K562 (cell line): ENCODE measurements around the gene FBXO17. TPM values are rescaled to one million over a fixed set of nuclear protein-coding genes. Genes with fewer than 3 reads are reported as not detected.

Source experiments
- BRF2 ChIP-seq: IDR thresholded peaks from 3 replicates; pipeline ENCODE4 v1.6.1; 2011; ENCODE audit warnings: borderline replicate concordance, mild to moderate bottlenecking; ENCODE audit not compliant: insufficient read length, insufficient read depth
- CCAR2 ChIP-seq: fragments of 200-400 bp; formaldehyde crosslinking; IDR thresholded peaks from 2 replicates; pipeline ENCODE4 v1.6.1; 2017; ENCODE audit warnings: mild to moderate bottlenecking, low read depth, low read length
- CHD4 ChIP-seq: fragments of 200-600 bp; sonication (generic); IDR thresholded peaks from 3 replicates; pipeline ENCODE4 v1.6.1; 2012; ENCODE audit warnings: low read depth, mild to moderate bottlenecking, mixed read lengths, low read length, inconsistent platforms; ENCODE audit not compliant: insufficient read depth, insufficient replicate concordance, poor library complexity, severe bottlenecking
- FOXK2 ChIP-seq, 2 experiments: fragments of 450-650 bp; IDR thresholded peaks in 1 of 2; conservative IDR thresholded peaks in 1 of 2; 2 replicates each; pipeline ENCODE4 v1.6.1; 2016; ENCODE audit warnings: low read depth in 2 of 2, mild to moderate bottlenecking in 1 of 2
- GTF2B ChIP-seq: IDR thresholded peaks from 2 replicates; pipeline ENCODE4 v1.6.1; 2011; ENCODE audit not compliant: insufficient read length; ENCODE audit errors: extremely low read depth
- MAFF ChIP-seq: IDR thresholded peaks from 2 replicates; pipeline ENCODE4 v1.6.1; 2012; ENCODE audit warnings: low read length, improper control_type of control experiment
- NONO ChIP-seq, 2 experiments: fragments of 200-400 bp in 1 of 2; fragments of 450-650 bp in 1 of 2; formaldehyde crosslinking in 1 of 2; IDR thresholded peaks; 2 replicates each; pipeline ENCODE4 v1.6.1; 2017; ENCODE audit warnings: low read depth in 2 of 2, mild to moderate bottlenecking in 2 of 2, moderate library complexity in 2 of 2, low read length in 1 of 2
- OTX1 ChIP-seq: fragments of 450-650 bp; formaldehyde crosslinking; IDR thresholded peaks from 2 replicates; pipeline ENCODE4 v1.4.0; 2022; ENCODE audit warnings: mild to moderate bottlenecking
- PHF8 ChIP-seq: fragments of 200-600 bp; sonication (generic); IDR thresholded peaks from 2 replicates; pipeline ENCODE4 v1.6.1; 2012; ENCODE audit warnings: mixed run types, mild to moderate bottlenecking, inconsistent platforms, low read length, moderate library complexity, borderline replicate concordance
- PPARD ChIP-seq: fragments of 250-450 bp; sonication (Bioruptor Pico); IDR thresholded peaks from 2 replicates; pipeline ENCODE4 v1.8.0; 2022; ENCODE audit warnings: inconsistent platforms, mild to moderate bottlenecking, moderate library complexity
- RAD51 ChIP-seq: fragments of 450-650 bp; IDR thresholded peaks from 2 replicates; pipeline ENCODE4 v1.7.1; 2016; ENCODE audit warnings: low read depth, mild to moderate bottlenecking, borderline replicate concordance
- RBFOX2 ChIP-seq: fragments of 200-400 bp; formaldehyde crosslinking; IDR thresholded peaks from 2 replicates; pipeline ENCODE4 v1.6.1; 2017; ENCODE audit warnings: low read depth, mild to moderate bottlenecking, low read length, moderate library complexity
- TCF7L2 ChIP-seq: fragments of 150-350 bp; IDR thresholded peaks from 2 replicates; pipeline ENCODE4 v1.6.1; 2016; ENCODE audit warnings: low read depth, mild to moderate bottlenecking, low read length, moderate library complexity
- U2AF2 ChIP-seq: fragments of 200-400 bp; formaldehyde crosslinking; optimal IDR thresholded peaks from 2 replicates; pipeline ENCODE3; 2017; ENCODE audit warnings: low read depth, mild to moderate bottlenecking, low read length
- ZFP36 ChIP-seq: fragments of 150-350 bp; IDR thresholded peaks from 2 replicates; pipeline ENCODE4 v1.6.1; 2018; ENCODE audit warnings: low read length, low read depth; ENCODE audit not compliant: partially characterized antibody
- ZFX ChIP-seq: sonication (generic); formaldehyde crosslinking; IDR thresholded peaks from 2 replicates; pipeline ENCODE4 v1.8.0; 2022; ENCODE audit warnings: mild to moderate bottlenecking, missing genetic modification reagents, moderate library complexity
- ZNF445 ChIP-seq: fragments of 250-450 bp; sonication (Bioruptor Pico); IDR thresholded peaks from 2 replicates; pipeline ENCODE4 v1.4.0; 2020; ENCODE audit warnings: low read depth, mild to moderate bottlenecking, moderate library complexity
- polyA plus RNA-seq, 8 experiments: library from polyadenylated mRNA; depleted of rRNA in 4 of 8; stranded (reverse) in 5 of 8; unstranded in 3 of 8; fragments of >200 nt; fragmentation: Nextera tagmentation in 2 of 8; fragmentation: Illumina TruSeq in 1 of 8; extraction: Ambion mirVana in 2 of 8; extraction: Trizol in 1 of 8; gene quantifications; 2 replicates each; pipeline versions ENCODE4 v1.2.1 to v1.2.3, GENCODE V29; 2011 to 2014; ENCODE audit warnings: inconsistent platforms in 1 of 8, missing spikeins in 1 of 8
- total RNA-seq, 7 experiments: library from RNA; depleted of rRNA in 6 of 7; stranded (reverse); fragments of >200 nt in 6 of 7; fragmentation: Illumina TruSeq in 2 of 7; extraction: Trizol in 2 of 7; gene quantifications; 2 replicates each; pipeline versions ENCODE4 v1.2.1 to v1.2.3, GENCODE V29; 2011 to 2021; ENCODE audit warnings: low replicate concordance in 1 of 7
- TF ChIP-seq, protein P1 (sequence below): sonication (generic); formaldehyde crosslinking; IDR thresholded peaks from 2 replicates; pipeline ENCODE4 v1.8.0; 2023; ENCODE audit warnings: mild to moderate bottlenecking, missing genetic modification reagents

FBXO17 gene
- total and polyA plus RNA-seq, 9 of the 15 experiments (the other 6 are each of a cell fraction or from before 2014, with no cell fraction given) = 4.1 to 27.1 (median 19.0) TPM

GRCh38 chr19:38929929-38930775 is 45.4 kb downstream of the FBXO17 start, which contains the start of gene SARS2 (continued):
- no peak for TF ChIP-seq CCAR2
- no peak for TF ChIP-seq GTF2B
- no peak for TF ChIP-seq PPARD (CRISPR knock-in tag)
- TF ChIP-seq NONO (IDR thresholded peaks at IDR 0.05; ENCODE audit: low read depth in 2 of 2, low read length in 1 of 2) = peak in 1 of 2 experiments; percentile 52; a peak in 1 of 4 replicates
- no peak for TF ChIP-seq MAFF
- TF ChIP-seq U2AF2 = no peak
- peak; percentile 69 for TF ChIP-seq CHD4
- no peak for TF ChIP-seq ZFP36
- 0 out of 2 replicates have a peak, but pooled peaks have one; percentile 32 for TF ChIP-seq OTX1
- TF ChIP-seq ZFX (CRISPR knock-in tag) = peak; percentile 81
- TF ChIP-seq FOXK2 (conservative IDR thresholded peaks at IDR 0.05 in 1 of 2, IDR thresholded peaks at IDR 0.05 in 1 of 2; ENCODE audit: low read depth in 2 of 2) = peak in 1 of 2 experiments; percentile 66; a peak in 1 of 4 replicates
- no peak for TF ChIP-seq RAD51
- TF ChIP-seq RBFOX2 = peak; percentile 89
- TF ChIP-seq PHF8 = peak; percentile 94
- peak; percentile 81 for TF ChIP-seq TCF7L2
- no peak for TF ChIP-seq BRF2
- no peak for TF ChIP-seq ZNF445 (CRISPR knock-in tag)
- TF ChIP-seq, protein P1, sequence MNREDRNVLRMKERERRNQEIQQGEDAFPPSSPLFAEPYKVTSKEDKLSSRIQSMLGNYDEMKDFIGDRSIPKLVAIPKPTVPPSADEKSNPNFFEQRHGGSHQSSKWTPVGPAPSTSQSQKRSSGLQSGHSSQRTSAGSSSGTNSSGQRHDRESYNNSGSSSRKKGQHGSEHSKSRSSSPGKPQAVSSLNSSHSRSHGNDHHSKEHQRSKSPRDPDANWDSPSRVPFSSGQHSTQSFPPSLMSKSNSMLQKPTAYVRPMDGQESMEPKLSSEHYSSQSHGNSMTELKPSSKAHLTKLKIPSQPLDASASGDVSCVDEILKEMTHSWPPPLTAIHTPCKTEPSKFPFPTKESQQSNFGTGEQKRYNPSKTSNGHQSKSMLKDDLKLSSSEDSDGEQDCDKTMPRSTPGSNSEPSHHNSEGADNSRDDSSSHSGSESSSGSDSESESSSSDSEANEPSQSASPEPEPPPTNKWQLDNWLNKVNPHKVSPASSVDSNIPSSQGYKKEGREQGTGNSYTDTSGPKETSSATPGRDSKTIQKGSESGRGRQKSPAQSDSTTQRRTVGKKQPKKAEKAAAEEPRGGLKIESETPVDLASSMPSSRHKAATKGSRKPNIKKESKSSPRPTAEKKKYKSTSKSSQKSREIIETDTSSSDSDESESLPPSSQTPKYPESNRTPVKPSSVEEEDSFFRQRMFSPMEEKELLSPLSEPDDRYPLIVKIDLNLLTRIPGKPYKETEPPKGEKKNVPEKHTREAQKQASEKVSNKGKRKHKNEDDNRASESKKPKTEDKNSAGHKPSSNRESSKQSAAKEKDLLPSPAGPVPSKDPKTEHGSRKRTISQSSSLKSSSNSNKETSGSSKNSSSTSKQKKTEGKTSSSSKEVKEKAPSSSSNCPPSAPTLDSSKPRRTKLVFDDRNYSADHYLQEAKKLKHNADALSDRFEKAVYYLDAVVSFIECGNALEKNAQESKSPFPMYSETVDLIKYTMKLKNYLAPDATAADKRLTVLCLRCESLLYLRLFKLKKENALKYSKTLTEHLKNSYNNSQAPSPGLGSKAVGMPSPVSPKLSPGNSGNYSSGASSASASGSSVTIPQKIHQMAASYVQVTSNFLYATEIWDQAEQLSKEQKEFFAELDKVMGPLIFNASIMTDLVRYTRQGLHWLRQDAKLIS (CRISPR knock-in tag) = no peak; the same call in 1 of the 2 replicates
